ENCODE measurements around the gene NUMBL.
A peak's percentile ranks its signal among the peaks of the same experiment; 100 is the strongest.

The NUMBL gene

GRCh38 chr19:40716031-40716481, 25.6 kb upstream of the NUMBL start:
- no peak for DNase-seq

GRCh38 chr19:40714441-40715299, 24.2 kb upstream of the NUMBL start:
- DNase-seq, result peak; percentile 89

GRCh38 chr19:40713939-40714338, 23.5 kb upstream of the NUMBL start:
- no peak for DNase-seq

GRCh38 chr19:40709817-40710216, 19.4 kb upstream of the NUMBL start:
- no peak for DNase-seq

GRCh38 chr19:40707615-40708014, 17.2 kb upstream of the NUMBL start:
- no peak for DNase-seq

GRCh38 chr19:40705950-40706619, 15.6 kb upstream of the NUMBL start:
- no peak for DNase-seq

GRCh38 chr19:40705362-40705651, 14.9 kb upstream of the NUMBL start:
- no peak for DNase-seq

- DNase-seq, result no peak
Measured at GRCh38 chr19:40704491-40705361, 14.3 kb upstream of the NUMBL start.

GRCh38 chr19:40703029-40703755, 12.7 kb upstream of the NUMBL start:
- no peak for DNase-seq

GRCh38 chr19:40702337-40703012, 12.0 kb upstream of the NUMBL start:
- DNase-seq, result peak; percentile 3

GRCh38 chr19:40701758-40702157, 11.3 kb upstream of the NUMBL start:
- DNase-seq, result no peak

- no peak for DNase-seq
Measured at GRCh38 chr19:40700083-40700482, 9.6 kb upstream of the NUMBL start.

- no peak for DNase-seq
Measured at GRCh38 chr19:40697007-40697406, 6.6 kb upstream of the NUMBL start.

GRCh38 chr19:40695881-40696280, 5.4 kb upstream of the NUMBL start:
- DNase-seq, result no peak

- DNase-seq, result no peak
Measured at GRCh38 chr19:40693896-40694295, 3.4 kb upstream of the NUMBL start.

GRCh38 chr19:40693150-40693788, 2.8 kb upstream of the NUMBL start:
- no peak for DNase-seq

GRCh38 chr19:40692212-40692551, 1.7 kb upstream of the NUMBL start:
- DNase-seq, result no peak

GRCh38 chr19:40691421-40692211, 1.2 kb upstream of the NUMBL start:
- peak; percentile 78 for DNase-seq

GRCh38 chr19:40690693-40691420, 406 bp upstream of the NUMBL start:
- peak; percentile 82 for DNase-seq

Data from NCI-H1092 treated with DMSO at 0.1 percent for 48 hours (cell line).